ENCODE measurements around the gene PIWIL4.

GRCh38 chr11:94583866-94584500, 16.8 kb downstream of the PIWIL4 start:
- TF ChIP-seq POLR2AphosphoS5 (IDR thresholded peaks at IDR 0.05), result no peak
- TF ChIP-seq, protein P1, sequence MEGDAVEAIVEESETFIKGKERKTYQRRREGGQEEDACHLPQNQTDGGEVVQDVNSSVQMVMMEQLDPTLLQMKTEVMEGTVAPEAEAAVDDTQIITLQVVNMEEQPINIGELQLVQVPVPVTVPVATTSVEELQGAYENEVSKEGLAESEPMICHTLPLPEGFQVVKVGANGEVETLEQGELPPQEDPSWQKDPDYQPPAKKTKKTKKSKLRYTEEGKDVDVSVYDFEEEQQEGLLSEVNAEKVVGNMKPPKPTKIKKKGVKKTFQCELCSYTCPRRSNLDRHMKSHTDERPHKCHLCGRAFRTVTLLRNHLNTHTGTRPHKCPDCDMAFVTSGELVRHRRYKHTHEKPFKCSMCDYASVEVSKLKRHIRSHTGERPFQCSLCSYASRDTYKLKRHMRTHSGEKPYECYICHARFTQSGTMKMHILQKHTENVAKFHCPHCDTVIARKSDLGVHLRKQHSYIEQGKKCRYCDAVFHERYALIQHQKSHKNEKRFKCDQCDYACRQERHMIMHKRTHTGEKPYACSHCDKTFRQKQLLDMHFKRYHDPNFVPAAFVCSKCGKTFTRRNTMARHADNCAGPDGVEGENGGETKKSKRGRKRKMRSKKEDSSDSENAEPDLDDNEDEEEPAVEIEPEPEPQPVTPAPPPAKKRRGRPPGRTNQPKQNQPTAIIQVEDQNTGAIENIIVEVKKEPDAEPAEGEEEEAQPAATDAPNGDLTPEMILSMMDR (IDR thresholded peaks at IDR 0.05), result no peak
- no peak for TF ChIP-seq POLR2A (IDR thresholded peaks at IDR 0.05)

Measured in breast epithelium (tissue), 3 donors.